HAP-1 (cell line): ENCODE measurements around the gene KIF21A.
"Not testable (repeated sequence)": the region's sequence is repeated elsewhere in the genome, so short reads cannot be mapped to it uniquely, and the experiment has no call there.

Experiments
- DNase-seq, 2 experiments: peaks; one replicate each; pipeline ENCODE4 v3.0.0-alpha.2; 2016 to 2020; ENCODE audit warnings: low spot score in 2 of 2
- H3K27me3 ChIP-seq: fragments of 250-450 bp; sonication (Bioruptor Pico); 2 replicates; pipeline ENCODE4 v1.5.1; 2020; ENCODE audit warnings: low read depth, mild to moderate bottlenecking, moderate library complexity
- H3K36me3 ChIP-seq: fragments of 250-450 bp; sonication (Bioruptor Pico); replicated peaks from 2 replicates; pipeline ENCODE4 v1.5.1; 2020; ENCODE audit warnings: mild to moderate bottlenecking
- H3K4me1 ChIP-seq: fragments of 250-450 bp; sonication (Bioruptor Pico); 2 replicates; pipeline ENCODE4 v1.5.1; 2020; ENCODE audit warnings: mild to moderate bottlenecking
- H3K4me3 ChIP-seq: fragments of 250-450 bp; sonication (Bioruptor Pico); 2 replicates; pipeline ENCODE4 v1.5.1; 2020; ENCODE audit warnings: mild to moderate bottlenecking, moderate library complexity
- H3K9me3 ChIP-seq: fragments of 250-450 bp; sonication (Bioruptor Pico); 2 replicates; pipeline ENCODE4 v1.5.1; 2020; ENCODE audit warnings: mild to moderate bottlenecking, moderate library complexity
- in situ Hi-C: fragments of 300-500 bp; cut with MboI; formaldehyde crosslinking; loops from 3 replicates; pipeline ENCODE4 v1.14.3; 2020; ENCODE audit warnings: low sequenced_read_pairs, inconsistent platforms, mixed read lengths

Gene KIF21A

DNA sequence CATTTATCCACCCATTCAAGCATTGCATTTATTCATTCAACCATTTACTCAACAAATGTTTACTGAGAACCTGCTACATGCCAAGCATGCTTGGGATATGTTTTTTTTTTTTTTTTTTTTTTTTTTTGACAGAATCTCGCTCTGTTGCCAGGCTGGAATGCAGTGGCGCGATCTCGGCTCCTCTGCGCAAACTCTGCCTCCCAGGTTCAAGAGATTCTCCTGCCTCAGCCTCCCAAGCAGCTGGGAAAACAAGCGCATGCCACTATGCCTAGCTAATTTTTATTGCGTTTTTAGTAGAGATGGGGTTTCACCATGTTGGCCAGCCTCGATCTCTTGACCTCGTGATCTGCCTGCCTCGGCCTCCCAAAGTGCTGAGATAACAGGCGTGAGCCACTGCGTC is 147.3 kb downstream of the KIF21A start:
- H3K36me3 ChIP-seq, DNase-seq, H3K9me3 ChIP-seq, H3K4me3 ChIP-seq, H3K27me3 ChIP-seq, in situ Hi-C loops: not testable (repeated sequence)
- peaks cover 24% of the 10 kb centered on the region for H3K4me1 ChIP-seq

DNA sequence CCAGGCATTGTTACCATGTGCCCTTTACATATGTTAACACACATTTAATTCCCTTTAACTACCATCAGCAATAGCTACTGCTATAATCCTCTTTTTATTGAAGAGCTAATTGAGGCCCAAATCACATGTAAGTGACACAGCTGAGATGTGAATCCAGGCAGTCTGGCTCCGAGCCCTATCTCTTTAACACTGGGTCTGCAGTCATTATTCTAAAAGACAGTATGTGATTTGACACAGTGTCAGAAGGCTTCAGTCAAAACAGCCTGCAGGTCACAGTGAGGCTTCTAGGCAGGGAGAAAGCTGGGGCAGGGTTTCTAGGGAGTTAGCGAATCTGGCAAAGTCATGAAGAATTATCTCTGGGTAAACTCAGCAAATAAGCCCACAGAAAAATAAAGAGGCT is 148.2 kb downstream of the KIF21A start:
- H3K4me3 ChIP-seq = no peak overlapping the region
- in situ Hi-C loops = no loop called here
- H3K4me1 ChIP-seq = peaks cover 24% of the 10 kb centered on the region
- peak; percentile 83 to 98 for DNase-seq
- H3K36me3 ChIP-seq = no peaks in the 10 kb centered on the region
- 0 out of 2 replicates have a peak, but pooled peaks cover 2% of the 10 kb centered on the region for H3K27me3 ChIP-seq
- no peaks in the 10 kb centered on the region for H3K9me3 ChIP-seq

DNA sequence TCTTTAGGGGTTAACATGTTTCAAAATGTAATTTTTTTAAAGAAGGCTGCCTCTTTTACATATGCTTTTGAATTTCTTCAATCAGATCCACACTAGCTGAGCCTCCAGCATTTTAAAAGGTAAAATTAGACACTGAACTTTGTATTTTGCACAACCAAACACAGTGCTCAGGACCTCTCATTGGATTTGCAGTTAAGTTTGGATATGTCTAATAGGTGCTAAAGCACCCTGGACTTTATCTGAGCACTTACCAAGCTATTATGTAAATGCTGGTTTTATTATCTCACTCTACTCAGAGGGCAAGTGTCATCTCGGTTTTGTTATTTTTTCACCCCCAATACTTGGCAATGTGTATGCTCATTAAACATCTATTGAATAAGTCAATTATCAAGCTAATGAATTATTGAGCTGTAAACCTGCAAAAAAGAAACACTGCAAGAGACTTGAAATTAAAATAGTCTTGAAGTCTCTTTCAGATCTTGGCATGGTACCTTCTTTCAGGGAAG is 150.7 kb downstream of the KIF21A start:
- H3K4me3 ChIP-seq = no peak overlapping the region
- in situ Hi-C loops = no loop called here

GRCh38 chr12:39287817-39288216 is 155.1 kb downstream of the KIF21A start:
- DNase-seq = no peak
- in situ Hi-C loops = no loop called here
- Histone ChIP-seq H3K9me3 (no peaks in the 10 kb centered on the region), H3K36me3 (no peaks in the 10 kb centered on the region), H3K4me1 (peaks cover 11% of the 10 kb centered on the region), H3K4me3 (no peak overlapping the region), H3K27me3 (0 out of 2 replicates have a peak, but pooled peaks cover 2% of the 10 kb centered on the region)

More for the DNA sequence above, 150.7 kb downstream of the KIF21A start:
- peak in 1 of 2 experiments; percentile 79 for DNase-seq
- H3K27me3 ChIP-seq = 0 out of 2 replicates have a peak, but pooled peaks cover 2% of the 10 kb centered on the region
- H3K36me3 ChIP-seq = no peaks in the 10 kb centered on the region
- no peaks in the 10 kb centered on the region for H3K9me3 ChIP-seq
- peaks cover 24% of the 10 kb centered on the region for H3K4me1 ChIP-seq

- H3K4me1 ChIP-seq = peaks cover 9% of the 10 kb centered on the region
- DNase-seq = no peak
- no peaks in the 10 kb centered on the region for H3K9me3 ChIP-seq
- no peaks in the 10 kb centered on the region for H3K36me3 ChIP-seq
- in situ Hi-C loops = no loop called here
- H3K4me3 ChIP-seq = no peak overlapping the region
- H3K27me3 ChIP-seq = 0 out of 2 replicates have a peak, but pooled peaks cover 2% of the 10 kb centered on the region
Observed at GRCh38 chr12:39287409-39287808, 155.5 kb downstream of the KIF21A start.

- no peak for DNase-seq
- H3K27me3 ChIP-seq = 0 out of 2 replicates have a peak, but pooled peaks cover 4% of the 10 kb centered on the region
- H3K9me3 ChIP-seq = no peaks in the 10 kb centered on the region
- H3K4me1 ChIP-seq = 0 out of 2 replicates have a peak, but pooled peaks cover under 1% of the 10 kb centered on the region
- in situ Hi-C loops = loop anchor here (10.0 kb wide), 1 partner anchor 364 kb away; no protein-coding TSS in a partner anchor
- H3K4me3 ChIP-seq = no peak overlapping the region
- no peaks in the 10 kb centered on the region for H3K36me3 ChIP-seq
Observed at GRCh38 chr12:39278426-39278825, 164.5 kb downstream of the KIF21A start.

GRCh38 chr12:39277416-39277815 is 165.5 kb downstream of the KIF21A start:
- Histone ChIP-seq H3K9me3 (no peaks in the 10 kb centered on the region), H3K27me3 (0 out of 2 replicates have a peak, but pooled peaks cover 4% of the 10 kb centered on the region), H3K4me1 (0 out of 2 replicates have a peak, but pooled peaks cover 2% of the 10 kb centered on the region), H3K36me3 (no peaks in the 10 kb centered on the region), H3K4me3 (no peak overlapping the region)
- no peak for DNase-seq
- in situ Hi-C loops = loop anchor here (10.0 kb wide), 1 partner anchor 363 kb away; no protein-coding TSS in a partner anchor

DNA sequence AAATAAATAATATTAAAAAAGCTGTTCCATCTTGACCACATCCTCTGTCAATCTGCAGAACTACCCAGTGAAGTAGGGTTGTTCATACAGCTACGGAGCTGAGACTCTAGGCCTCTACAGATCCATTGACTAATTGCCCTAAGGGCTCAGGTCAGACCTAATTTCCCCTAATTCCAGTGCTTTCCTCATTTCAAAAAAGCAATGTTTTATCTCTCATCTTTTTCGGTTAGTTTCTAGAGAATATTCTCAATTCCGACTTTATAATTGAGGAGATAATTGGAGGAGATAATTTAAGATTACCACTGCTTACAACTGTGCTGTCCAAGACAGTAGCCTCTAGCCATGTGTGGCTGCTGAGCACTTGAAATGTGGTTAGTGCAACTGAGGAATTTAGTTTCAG is 167.1 kb downstream of the KIF21A start:
- in situ Hi-C loops = loop anchor here (10.0 kb wide), 1 partner anchor 361 kb away; no protein-coding TSS in a partner anchor

DNA sequence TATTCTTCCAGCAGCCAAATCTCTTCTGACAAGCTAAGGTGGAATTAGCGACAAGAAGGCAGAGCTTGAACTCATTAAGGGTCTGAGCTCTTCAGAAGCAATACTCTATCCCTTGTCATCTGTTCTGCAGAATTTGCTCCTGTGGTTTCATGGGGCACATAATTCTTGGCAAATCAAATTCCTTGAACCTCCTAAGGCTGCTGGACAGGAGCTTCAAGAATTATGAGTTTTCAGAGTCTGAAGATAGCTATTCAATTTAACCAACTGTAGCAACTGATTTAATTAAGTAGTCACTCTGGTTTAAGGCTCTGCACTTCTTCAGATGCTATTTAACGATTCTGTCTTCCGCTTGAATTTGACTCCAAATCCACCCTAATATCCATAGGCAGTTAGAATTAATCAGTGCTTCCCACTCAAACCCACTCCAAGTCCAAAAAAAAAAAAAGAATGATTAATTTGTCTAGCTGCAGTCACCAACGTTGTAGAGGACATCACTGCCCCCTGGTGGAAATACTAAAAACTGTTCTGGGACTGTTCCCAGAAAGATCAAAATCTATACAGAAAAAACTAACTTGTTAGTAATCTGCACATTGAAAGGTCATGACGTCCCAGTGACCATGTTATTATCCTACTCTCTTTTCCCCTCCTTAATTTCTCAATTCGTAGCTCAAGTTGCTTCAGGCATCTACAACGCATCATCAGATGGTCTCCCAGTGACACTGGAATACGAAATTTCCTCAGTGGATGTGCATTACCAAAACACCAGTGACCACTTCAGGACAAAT is 169.9 kb downstream of the KIF21A start:
- no peaks in the 10 kb centered on the region for H3K27me3 ChIP-seq
- peak; percentile 67 to 73 for DNase-seq
- H3K4me1 ChIP-seq = 0 out of 2 replicates have a peak, but pooled peaks cover 2% of the 10 kb centered on the region
- in situ Hi-C loops = loop anchor here (10.0 to 25.0 kb wide), 3 partner anchors 161 to 936 kb away; no protein-coding TSS in a partner anchor
- no peak overlapping the region for H3K4me3 ChIP-seq
- H3K9me3 ChIP-seq = no peaks in the 10 kb centered on the region
- H3K36me3 ChIP-seq = no peaks in the 10 kb centered on the region

More for the DNA sequence above, 167.1 kb downstream of the KIF21A start:
- no peak for DNase-seq
- H3K4me1 ChIP-seq = 0 out of 2 replicates have a peak, but pooled peaks cover 2% of the 10 kb centered on the region
- no peaks in the 10 kb centered on the region for H3K36me3 ChIP-seq
- H3K4me3 ChIP-seq = no peak overlapping the region
- H3K9me3 ChIP-seq = no peaks in the 10 kb centered on the region
- no peaks in the 10 kb centered on the region for H3K27me3 ChIP-seq

DNA sequence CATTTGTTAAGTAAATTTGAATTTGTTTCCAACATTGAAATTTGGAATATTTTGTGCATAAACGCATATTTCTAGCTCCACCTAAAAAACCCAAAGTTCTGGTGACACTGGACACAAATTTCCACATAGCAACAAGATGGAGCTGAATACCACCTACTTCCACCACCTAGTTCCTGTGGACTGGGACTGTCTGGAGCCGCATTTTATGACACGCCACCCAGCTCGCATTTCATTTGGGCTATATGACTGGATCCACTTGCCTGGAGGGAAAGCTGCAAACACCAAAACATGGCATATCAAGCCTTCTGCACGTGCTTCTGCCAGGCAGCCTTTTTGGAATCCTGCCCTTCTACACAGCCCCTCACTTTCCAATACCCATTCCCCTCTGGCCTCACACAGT is 173.4 kb downstream of the KIF21A start:
- Histone ChIP-seq H3K36me3 (no peaks in the 10 kb centered on the region), H3K4me3 (no peak overlapping the region), H3K9me3 (no peaks in the 10 kb centered on the region; the same call in 1 of the 2 replicates), H3K4me1 (0 out of 2 replicates have a peak, but pooled peaks cover 2% of the 10 kb centered on the region), H3K27me3 (no peaks in the 10 kb centered on the region)
- no peak for DNase-seq
- in situ Hi-C loops = loop anchor here (25.0 kb wide), 2 partner anchors 157 to 932 kb away; no protein-coding TSS in a partner anchor

- Histone ChIP-seq H3K36me3 (no peaks in the 10 kb centered on the region), H3K27me3 (no peaks in the 10 kb centered on the region), H3K4me1 (no peaks in the 10 kb centered on the region), H3K4me3 (no peak overlapping the region), H3K9me3 (no peaks in the 10 kb centered on the region; the same call in 1 of the 2 replicates)
- no peak for DNase-seq
- in situ Hi-C loops = loop anchor here (25.0 kb wide), 2 partner anchors 156 to 931 kb away; no protein-coding TSS in a partner anchor
Observed at GRCh38 chr12:39267886-39268285, 175.0 kb downstream of the KIF21A start.

- Histone ChIP-seq H3K36me3 (no peaks in the 10 kb centered on the region), H3K4me3 (no peak overlapping the region), H3K9me3 (no peaks in the 10 kb centered on the region), H3K4me1 (no peaks in the 10 kb centered on the region), H3K27me3 (no peaks in the 10 kb centered on the region)
- in situ Hi-C loops = loop anchor here (25.0 kb wide), 2 partner anchors 140 to 915 kb away; no protein-coding TSS in a partner anchor
- DNase-seq = no peak
Observed at GRCh38 chr12:39252628-39253027, 190.3 kb downstream of the KIF21A start.
